Esophagus squamous epithelium (tissue), 4 donors: ENCODE data around the gene FAM13B.

Source experiments
- POLR2A ChIP-seq, 4 donors: fragments of 450-650 bp; IDR thresholded peaks; one replicate each; pipeline ENCODE4 v1.6.1; 2017; ENCODE audit warnings: antibody characterized with exemption in 4 of 4, mild to moderate bottlenecking in 4 of 4, moderate library complexity in 3 of 4
- TF ChIP-seq, protein P1 (sequence below), 6 experiments: fragments of 450-650 bp in 4 of 6; fragments of 200-600 bp in 2 of 6; sonication (generic) in 2 of 6; IDR thresholded peaks; one replicate each; pipeline ENCODE4 v1.5.1; 2016 to 2019; ENCODE audit warnings: antibody characterized with exemption in 6 of 6, mild to moderate bottlenecking in 4 of 6, moderate library complexity in 4 of 6

DNA sequence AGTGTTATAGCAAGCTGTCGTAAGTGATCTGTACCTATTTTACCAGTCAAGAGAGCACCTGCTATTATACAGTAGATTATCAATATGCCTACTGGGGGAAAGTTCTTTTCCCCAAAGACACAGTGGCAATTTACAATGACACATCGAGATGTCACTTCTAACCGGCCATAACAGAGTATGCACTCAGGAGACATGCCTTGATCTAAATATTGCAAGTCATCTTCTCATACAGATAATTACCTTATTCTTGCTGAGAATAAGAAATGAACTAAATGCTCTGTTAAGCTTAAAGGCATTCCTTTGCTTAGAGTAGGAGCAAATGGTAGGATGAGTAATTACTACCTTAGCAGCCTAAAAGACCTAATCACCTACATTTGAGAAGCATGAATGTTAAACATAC lies 72.1 kb downstream of the FAM13B start:
- no peak for TF ChIP-seq POLR2A (IDR thresholded peaks at IDR 0.05)
- TF ChIP-seq, protein P1, sequence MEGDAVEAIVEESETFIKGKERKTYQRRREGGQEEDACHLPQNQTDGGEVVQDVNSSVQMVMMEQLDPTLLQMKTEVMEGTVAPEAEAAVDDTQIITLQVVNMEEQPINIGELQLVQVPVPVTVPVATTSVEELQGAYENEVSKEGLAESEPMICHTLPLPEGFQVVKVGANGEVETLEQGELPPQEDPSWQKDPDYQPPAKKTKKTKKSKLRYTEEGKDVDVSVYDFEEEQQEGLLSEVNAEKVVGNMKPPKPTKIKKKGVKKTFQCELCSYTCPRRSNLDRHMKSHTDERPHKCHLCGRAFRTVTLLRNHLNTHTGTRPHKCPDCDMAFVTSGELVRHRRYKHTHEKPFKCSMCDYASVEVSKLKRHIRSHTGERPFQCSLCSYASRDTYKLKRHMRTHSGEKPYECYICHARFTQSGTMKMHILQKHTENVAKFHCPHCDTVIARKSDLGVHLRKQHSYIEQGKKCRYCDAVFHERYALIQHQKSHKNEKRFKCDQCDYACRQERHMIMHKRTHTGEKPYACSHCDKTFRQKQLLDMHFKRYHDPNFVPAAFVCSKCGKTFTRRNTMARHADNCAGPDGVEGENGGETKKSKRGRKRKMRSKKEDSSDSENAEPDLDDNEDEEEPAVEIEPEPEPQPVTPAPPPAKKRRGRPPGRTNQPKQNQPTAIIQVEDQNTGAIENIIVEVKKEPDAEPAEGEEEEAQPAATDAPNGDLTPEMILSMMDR (IDR thresholded peaks at IDR 0.05) = no peak
